ENCODE results near the gene F12. TPM values are rescaled to one million over a fixed set of nuclear protein-coding genes. Genes with fewer than 3 reads are reported as not detected.

The F12 gene
- total and polyA plus RNA-seq, 2 donors, result 0.19 to 1.2 TPM

DNA sequence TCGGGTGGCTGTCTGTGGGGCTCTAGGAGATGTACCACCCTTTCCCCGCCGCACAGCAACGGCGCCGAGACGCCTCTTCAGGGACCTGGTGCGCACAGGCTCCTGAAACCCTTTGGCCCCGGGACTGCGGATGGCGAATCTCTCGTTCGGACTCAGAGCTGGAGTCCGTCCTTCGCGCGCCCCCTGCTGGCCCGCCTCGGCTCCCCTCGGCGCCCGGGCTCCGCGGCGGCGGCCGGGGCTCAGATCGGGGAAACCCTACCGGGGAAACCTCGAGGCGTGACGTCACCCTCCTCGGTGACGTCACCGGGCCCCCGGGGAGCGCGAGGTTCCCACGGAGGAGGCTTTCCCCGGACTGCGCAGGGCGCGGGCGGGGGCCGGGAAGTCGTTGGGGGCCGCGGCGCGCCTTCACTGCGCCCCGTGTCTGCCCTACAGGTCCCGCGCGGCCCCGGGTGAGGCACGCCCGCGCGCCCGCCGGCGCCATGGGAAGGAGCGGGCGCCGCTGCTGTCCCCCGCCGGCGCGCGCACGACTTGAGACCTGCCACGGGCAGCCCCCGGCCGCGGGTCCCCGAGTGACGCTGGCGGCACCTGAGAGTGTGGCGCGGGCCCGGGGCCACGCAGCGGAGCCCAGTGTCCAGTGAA lies 45.2 kb upstream of the F12 start:
- Histone ChIP-seq H3K9me3 (ENCODE audit: control insufficient read depth in 2 of 2, insufficient read depth in 1 of 2, low read length in 1 of 2) (no peaks in the 10 kb centered on the region), H3K27me3 (ENCODE audit: control insufficient read depth in 2 of 2, insufficient read depth in 1 of 2, low read length in 1 of 2) (peaks cover 0 to 31% of the 10 kb centered on the region in 2 donors), H3K36me3 (ENCODE audit: control insufficient read depth in 2 of 2, insufficient read depth in 2 of 2, low read length in 1 of 2) (peaks cover 22 to 28% of the 10 kb centered on the region in 2 donors), H3K4me3 (ENCODE audit: low read length in 2 of 2) (peak overlapping the region; percentile 42 to 63), H3K4me1 (ENCODE audit: control insufficient read depth in 2 of 2, insufficient read depth in 2 of 2, low read length in 2 of 2) (peaks cover 8 to 34% of the 10 kb centered on the region in 2 donors), H3K27ac (ENCODE audit: low read depth in 1 of 2, low read length in 1 of 2) (peak overlapping the region; percentile 58 to 80)
- WGBS, result under 1% methylated on average over 84 of the region's 84 CpGs
- DNase-seq (ENCODE audit: low read depth in 6 of 9, low spot score in 9 of 9), result peak in 7 of 9 donors; percentile 81 to 93 (median 89)

DNA sequence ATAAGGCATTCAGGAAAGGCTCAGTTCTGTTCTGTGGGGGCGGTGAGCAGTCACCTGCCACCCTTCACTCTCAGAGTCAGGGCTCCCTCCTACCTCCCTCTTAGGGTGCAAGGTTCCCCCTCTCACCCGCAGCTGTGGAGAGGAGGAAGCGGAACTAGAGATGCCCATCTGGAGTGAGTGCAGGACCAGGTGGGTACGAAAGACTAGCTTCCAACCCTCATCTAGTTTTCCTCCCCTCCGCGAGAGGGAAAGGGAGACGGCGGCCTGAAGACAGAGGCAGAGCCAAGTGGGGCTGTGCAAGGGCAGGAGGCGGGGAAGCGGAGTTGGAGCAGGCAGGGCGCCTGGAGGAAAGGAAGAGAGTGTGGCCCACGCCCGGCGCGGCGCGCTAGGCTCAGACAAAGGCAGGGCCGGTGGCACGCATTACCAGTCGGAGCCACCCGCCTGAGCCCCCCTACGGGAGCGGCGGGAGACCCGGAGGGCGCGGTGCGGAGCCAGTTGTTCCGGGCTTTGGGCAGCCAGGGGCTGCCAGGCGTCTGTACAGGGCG lies 44.6 kb upstream of the F12 start:
- peak overlapping the region; percentile 41 to 63 for H3K4me3 ChIP-seq (ENCODE audit: low read length in 2 of 2)
- DNase-seq (ENCODE audit: low read depth in 6 of 9, low spot score in 9 of 9), result peak in 2 of 9 donors; percentile 46 to 78
- H3K9me3 ChIP-seq (ENCODE audit: control insufficient read depth in 2 of 2, insufficient read depth in 1 of 2, low read length in 1 of 2), result no peaks in the 10 kb centered on the region
- WGBS, result 2% methylated on average over 31 of the region's 31 CpGs
- peaks cover 8 to 34% of the 10 kb centered on the region in 2 donors for H3K4me1 ChIP-seq (ENCODE audit: control insufficient read depth in 2 of 2, insufficient read depth in 2 of 2, low read length in 2 of 2)
- no peak overlapping the region for H3K27ac ChIP-seq (ENCODE audit: low read depth in 1 of 2, low read length in 1 of 2)
- peaks cover 17 to 23% of the 10 kb centered on the region in 2 donors for H3K36me3 ChIP-seq (ENCODE audit: control insufficient read depth in 2 of 2, insufficient read depth in 2 of 2, low read length in 1 of 2)
- peaks cover 4 to 37% of the 10 kb centered on the region in 2 donors for H3K27me3 ChIP-seq (ENCODE audit: control insufficient read depth in 2 of 2, insufficient read depth in 1 of 2, low read length in 1 of 2)

DNA sequence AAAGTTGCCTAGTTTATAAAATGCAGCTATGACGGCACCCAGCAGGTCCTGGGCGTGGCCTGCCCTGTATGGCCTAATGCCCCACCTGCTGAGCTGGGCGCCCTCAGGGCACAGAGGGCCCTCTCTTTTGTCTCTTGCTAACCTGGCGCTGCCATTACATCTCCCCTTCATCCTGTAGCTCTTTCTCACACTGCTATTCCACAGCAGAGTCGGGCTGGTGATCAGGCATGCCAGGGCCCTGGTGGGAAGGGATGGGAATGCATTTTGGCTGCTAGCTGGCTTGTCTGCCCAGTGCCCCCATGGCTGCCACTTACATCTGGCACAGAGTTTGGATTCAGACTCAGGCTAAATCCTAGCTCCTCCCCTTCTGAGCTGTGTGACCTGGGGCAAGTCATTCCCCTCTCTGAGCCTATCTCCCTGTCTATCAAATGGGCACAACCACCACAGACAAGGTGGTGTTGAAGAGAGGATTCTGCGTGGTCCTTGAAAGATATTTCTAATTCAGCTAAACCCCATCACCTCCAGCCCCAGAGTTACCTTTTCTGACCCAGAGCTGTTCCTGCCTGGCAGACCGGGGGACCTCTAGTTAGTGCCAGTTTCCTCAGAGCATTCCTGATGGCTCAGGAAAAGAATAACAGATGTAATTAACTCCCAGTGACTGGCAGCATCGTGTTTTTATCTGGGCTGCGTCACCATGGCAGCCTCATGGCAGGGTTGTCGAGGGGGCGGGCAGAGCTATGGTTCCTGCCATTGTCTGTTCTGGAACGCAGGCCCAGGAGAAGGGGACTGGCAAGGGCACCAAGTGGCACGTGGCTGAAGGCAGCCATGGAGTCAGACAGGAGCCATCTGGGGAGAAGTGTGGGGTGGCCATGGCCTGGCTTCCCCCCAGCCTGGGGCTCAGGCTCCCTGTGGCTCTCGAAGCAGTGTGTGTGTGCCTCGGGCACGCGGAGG lies 43.6 kb upstream of the F12 start:
- H3K9me3 ChIP-seq (ENCODE audit: control insufficient read depth in 2 of 2, insufficient read depth in 1 of 2, low read length in 1 of 2), result no peaks in the 10 kb centered on the region
- DNase-seq (ENCODE audit: low read depth in 6 of 9, low spot score in 9 of 9), result no peak
- peaks cover 7 to 13% of the 10 kb centered on the region in 2 donors for H3K36me3 ChIP-seq (ENCODE audit: control insufficient read depth in 2 of 2, insufficient read depth in 2 of 2, low read length in 1 of 2)
- H3K27ac ChIP-seq (ENCODE audit: low read depth in 1 of 2, low read length in 1 of 2), result no peak overlapping the region
- peaks cover 13 to 46% of the 10 kb centered on the region in 2 donors for H3K27me3 ChIP-seq (ENCODE audit: control insufficient read depth in 2 of 2, insufficient read depth in 1 of 2, low read length in 1 of 2)
- peaks cover 10 to 42% of the 10 kb centered on the region in 2 donors for H3K4me1 ChIP-seq (ENCODE audit: control insufficient read depth in 2 of 2, insufficient read depth in 2 of 2, low read length in 2 of 2)
- 93% methylated on average over 17 of the region's 17 CpGs for WGBS
- H3K4me3 ChIP-seq (ENCODE audit: low read length in 2 of 2), result no peak overlapping the region

DNA sequence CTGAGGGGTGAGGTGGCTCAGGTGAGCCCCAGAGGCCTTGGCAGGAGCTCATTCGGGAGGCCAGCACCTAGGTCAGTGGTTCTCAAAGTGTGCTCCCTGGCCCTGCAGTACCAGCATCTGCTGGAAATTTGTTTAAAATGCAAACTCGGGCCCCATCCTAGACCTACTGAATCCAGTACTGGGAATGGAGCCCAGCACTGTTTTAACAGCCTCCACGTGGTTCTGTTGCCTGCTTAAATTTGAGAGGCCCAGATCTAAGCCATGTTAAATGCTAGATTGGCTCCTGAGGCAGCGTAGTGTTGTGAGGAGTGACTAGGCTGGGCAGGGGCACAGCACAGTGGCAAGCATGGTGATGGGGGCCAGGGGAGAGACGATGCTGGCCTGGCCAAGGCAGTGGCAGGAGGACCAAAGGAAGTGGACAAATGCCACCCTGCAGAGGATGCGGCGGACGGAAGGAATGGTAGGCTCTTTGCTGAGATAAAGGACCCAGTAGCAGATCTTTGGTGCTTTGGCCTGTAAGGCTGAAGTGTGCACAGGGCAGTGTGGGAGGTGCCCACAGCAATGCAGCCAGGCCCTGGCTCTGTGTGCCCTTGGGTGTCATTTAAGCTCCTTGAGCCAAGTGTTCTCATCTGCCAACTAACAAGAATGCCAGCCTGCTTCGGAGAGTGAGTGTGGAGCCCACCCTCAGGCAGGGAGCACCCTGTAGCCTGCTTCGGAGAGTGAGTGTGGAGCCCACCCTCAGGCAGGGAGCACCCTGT lies 41.5 kb upstream of the F12 start:
- WGBS, result 98% methylated on average over 10 of the region's 10 CpGs
- H3K4me1 ChIP-seq (ENCODE audit: control insufficient read depth in 2 of 2, insufficient read depth in 2 of 2, low read length in 2 of 2), result peaks cover 18 to 45% of the 10 kb centered on the region in 2 donors
- H3K27ac ChIP-seq (ENCODE audit: low read depth in 1 of 2, low read length in 1 of 2), result no peak overlapping the region
- H3K36me3 ChIP-seq (ENCODE audit: control insufficient read depth in 2 of 2, insufficient read depth in 2 of 2, low read length in 1 of 2), result no peaks in the 10 kb centered on the region
- peaks cover 19 to 59% of the 10 kb centered on the region in 2 donors for H3K27me3 ChIP-seq (ENCODE audit: control insufficient read depth in 2 of 2, insufficient read depth in 1 of 2, low read length in 1 of 2)
- no peak for DNase-seq (ENCODE audit: low read depth in 6 of 9, low spot score in 9 of 9)
- H3K9me3 ChIP-seq (ENCODE audit: control insufficient read depth in 2 of 2, insufficient read depth in 1 of 2, low read length in 1 of 2), result no peaks in the 10 kb centered on the region
- H3K4me3 ChIP-seq (ENCODE audit: low read length in 2 of 2), result no peak overlapping the region

DNA sequence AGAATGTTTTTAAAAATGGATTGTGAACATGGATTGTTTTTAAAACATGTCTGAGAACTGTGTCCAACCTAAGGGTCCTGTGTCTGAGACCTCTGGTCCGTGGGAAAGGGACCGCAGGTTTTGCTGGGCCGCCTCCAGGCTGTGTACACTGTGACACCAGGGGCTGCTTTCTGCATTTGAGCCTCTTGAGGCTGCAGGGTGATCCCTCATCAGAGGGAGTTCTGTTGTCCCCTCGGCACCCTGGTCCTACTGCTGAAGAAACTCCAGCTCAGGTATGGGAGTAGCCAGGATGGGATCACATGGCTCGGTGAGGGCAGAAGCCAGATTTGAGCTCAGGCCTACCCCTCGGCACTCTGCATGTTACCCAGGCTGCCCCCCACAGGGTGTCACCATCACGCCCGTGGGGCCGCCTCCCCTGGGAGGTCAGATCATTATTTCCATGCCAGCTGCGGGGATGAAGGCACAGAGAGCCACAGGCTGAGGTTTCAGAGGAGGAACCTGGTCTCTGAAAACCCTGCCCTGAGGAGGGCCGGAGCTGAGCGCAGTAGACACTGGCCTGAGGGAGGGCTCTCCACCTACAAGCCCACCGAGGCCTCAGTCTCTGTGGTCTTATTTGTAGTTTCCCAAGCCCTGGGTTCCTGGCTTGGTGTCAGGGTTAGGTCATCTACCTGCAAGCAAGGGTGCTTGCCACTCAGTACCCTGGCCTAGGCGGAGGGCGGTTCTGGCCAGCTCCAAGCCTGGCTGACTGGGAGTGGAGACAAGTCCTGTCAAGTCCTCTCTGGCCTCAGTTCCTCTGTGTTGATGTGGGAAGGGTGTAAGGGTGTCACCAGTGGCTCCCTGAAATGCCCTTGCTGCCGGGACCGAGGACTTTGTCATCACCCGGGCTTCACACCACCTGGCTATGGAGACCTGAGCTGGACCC lies 40.0 kb upstream of the F12 start:
- H3K27ac ChIP-seq (ENCODE audit: low read depth in 1 of 2, low read length in 1 of 2), result no peak overlapping the region
- no peak overlapping the region for H3K4me3 ChIP-seq (ENCODE audit: low read length in 2 of 2)
- H3K9me3 ChIP-seq (ENCODE audit: control insufficient read depth in 2 of 2, insufficient read depth in 1 of 2, low read length in 1 of 2), result no peaks in the 10 kb centered on the region
- 94% methylated on average over 18 of the region's 18 CpGs for WGBS
- H3K36me3 ChIP-seq (ENCODE audit: control insufficient read depth in 2 of 2, insufficient read depth in 2 of 2, low read length in 1 of 2), result no peaks in the 10 kb centered on the region
- H3K4me1 ChIP-seq (ENCODE audit: control insufficient read depth in 2 of 2, insufficient read depth in 2 of 2, low read length in 2 of 2), result peaks cover 24 to 54% of the 10 kb centered on the region in 2 donors
- no peak for DNase-seq (ENCODE audit: low read depth in 6 of 9, low spot score in 9 of 9)
- peaks cover 19 to 59% of the 10 kb centered on the region in 2 donors for H3K27me3 ChIP-seq (ENCODE audit: control insufficient read depth in 2 of 2, insufficient read depth in 1 of 2, low read length in 1 of 2)

- no peak for DNase-seq (ENCODE audit: low read depth in 6 of 9, low spot score in 9 of 9)
- WGBS, result 88% methylated on average over 6 of the region's 6 CpGs
- Histone ChIP-seq H3K27me3 (ENCODE audit: control insufficient read depth in 2 of 2, insufficient read depth in 1 of 2, low read length in 1 of 2) (peaks cover 19 to 50% of the 10 kb centered on the region in 2 donors), H3K36me3 (ENCODE audit: control insufficient read depth in 2 of 2, insufficient read depth in 2 of 2, low read length in 1 of 2) (peaks cover 3 to 4% of the 10 kb centered on the region in 2 donors), H3K9me3 (ENCODE audit: control insufficient read depth in 2 of 2, insufficient read depth in 1 of 2, low read length in 1 of 2) (no peaks in the 10 kb centered on the region), H3K4me3 (ENCODE audit: low read length in 2 of 2) (no peak overlapping the region), H3K4me1 (ENCODE audit: control insufficient read depth in 2 of 2, insufficient read depth in 2 of 2, low read length in 2 of 2) (peaks cover 15 to 46% of the 10 kb centered on the region in 2 donors), H3K27ac (ENCODE audit: low read depth in 1 of 2, low read length in 1 of 2) (no peak overlapping the region)
Measured at GRCh38 chr5:177448244-177448950, 39.0 kb upstream of the F12 start.

DNA sequence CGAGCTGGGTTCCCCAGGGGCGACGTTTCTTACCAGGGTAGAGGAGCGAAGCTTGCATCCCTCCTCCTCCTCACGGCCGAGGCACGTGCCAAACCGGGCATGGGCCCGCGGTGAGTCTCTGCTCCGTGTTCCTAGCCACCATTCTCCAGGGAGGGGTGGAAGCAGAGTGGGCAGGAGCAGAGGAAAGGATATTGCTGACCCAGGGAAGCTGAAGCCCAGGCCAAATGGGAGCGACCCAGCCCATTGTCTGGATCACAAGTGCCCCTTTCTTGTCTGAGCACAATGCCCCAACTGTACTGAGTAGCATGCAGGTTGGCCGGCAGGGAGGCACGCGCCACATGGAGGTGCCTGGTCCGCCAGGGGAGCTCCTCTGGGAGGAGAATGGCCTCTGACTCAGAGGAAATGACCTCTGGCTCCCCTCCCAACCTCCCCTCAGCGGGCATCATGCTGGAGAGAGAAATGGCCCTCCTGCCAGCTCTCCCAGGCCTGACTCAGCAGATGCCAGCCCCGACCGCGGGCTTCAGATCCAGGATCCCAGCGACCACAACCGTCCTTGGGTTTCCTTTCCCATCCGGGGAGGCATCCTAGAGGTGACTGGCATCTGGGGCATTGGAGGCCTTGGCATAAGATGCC lies 38.4 kb upstream of the F12 start:
- peaks cover 15 to 40% of the 10 kb centered on the region in 2 donors for H3K4me1 ChIP-seq (ENCODE audit: control insufficient read depth in 2 of 2, insufficient read depth in 2 of 2, low read length in 2 of 2)
- H3K36me3 ChIP-seq (ENCODE audit: control insufficient read depth in 2 of 2, insufficient read depth in 2 of 2, low read length in 1 of 2), result peaks cover 9 to 11% of the 10 kb centered on the region in 2 donors
- WGBS, result 8% methylated on average over 23 of the region's 23 CpGs
- no peak overlapping the region for H3K27ac ChIP-seq (ENCODE audit: low read depth in 1 of 2, low read length in 1 of 2)
- no peak for DNase-seq (ENCODE audit: low read depth in 6 of 9, low spot score in 9 of 9)
- peaks cover 19 to 45% of the 10 kb centered on the region in 2 donors for H3K27me3 ChIP-seq (ENCODE audit: control insufficient read depth in 2 of 2, insufficient read depth in 1 of 2, low read length in 1 of 2)
- H3K4me3 ChIP-seq (ENCODE audit: low read length in 2 of 2), result peak overlapping the region in 1 of 2 donors; percentile 71
- no peaks in the 10 kb centered on the region for H3K9me3 ChIP-seq (ENCODE audit: control insufficient read depth in 2 of 2, insufficient read depth in 1 of 2, low read length in 1 of 2)
